NCI-H524 (cell line): ENCODE data around the gene FAM9B.

ENCODE experiments used
- DNase-seq, 2 experiments: peaks; one replicate each; lab custom pipeline; 2025; lab: John Stamatoyannopoulos, UW

FAM9B gene

GRCh38 chrX:8980756-8981155 lies 53.2 kb downstream of the FAM9B start:
- DNase-seq: no peak
